ENCODE data around the gene ADD1.
"Not testable (repeated sequence)": the region's sequence is repeated elsewhere in the genome, so short reads cannot be mapped to it uniquely, and the experiment has no call there.

ADD1 gene

GRCh38 chr4:2958446-2958845 is 114.8 kb downstream of the ADD1 start:
- peaks cover 60% of the 10 kb centered on the region for H3K36me3 ChIP-seq (ENCODE audit: insufficient read depth, insufficient read length, low read length)
- H3K4me3 ChIP-seq (ENCODE audit: insufficient read length, low read depth) = no peak overlapping the region
- no peaks in the 10 kb centered on the region for H3K27me3 ChIP-seq (ENCODE audit: insufficient read depth, insufficient read length)
- TF ChIP-seq ZNF274 (IDR thresholded peaks at IDR 0.05; ENCODE audit: low read depth, low read length) = no peak
- no peak for TF ChIP-seq SUZ12 (IDR thresholded peaks at IDR 0.05; ENCODE audit: extremely low read depth, insufficient read depth, insufficient read length)
- no peak for TF ChIP-seq YY1 (IDR thresholded peaks at IDR 0.05; ENCODE audit: insufficient read depth, insufficient read length)
- peaks cover 35% of the 10 kb centered on the region for H3K9me3 ChIP-seq (ENCODE audit: insufficient read depth, low read length)
- H3K9ac ChIP-seq (ENCODE audit: insufficient read length, low read depth) = no peak overlapping the region
- no peak for DNase-seq (ENCODE audit: low read depth, low spot score)
- H3K4me1 ChIP-seq (ENCODE audit: insufficient read depth, insufficient read length) = no peaks in the 10 kb centered on the region

DNA sequence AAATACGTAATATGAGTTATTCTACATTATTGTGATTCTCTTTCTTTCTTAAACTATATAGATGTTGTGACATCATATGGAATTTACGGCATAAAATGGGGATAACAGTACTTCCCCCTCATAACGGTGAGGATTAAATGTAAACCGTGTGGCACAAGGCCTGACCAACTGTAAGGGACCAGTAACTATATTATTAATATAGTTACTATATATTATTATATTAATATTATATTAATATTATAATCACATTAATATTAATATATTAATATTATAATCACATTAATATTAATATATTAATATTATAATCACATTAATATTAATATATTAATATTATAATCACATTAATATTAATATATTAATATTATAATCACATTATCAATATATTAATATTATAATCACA is 116.8 kb downstream of the ADD1 start:
- not testable (repeated sequence) for H3K4me1 ChIP-seq (ENCODE audit: insufficient read depth, insufficient read length); H3K9ac ChIP-seq (ENCODE audit: insufficient read length, low read depth); DNase-seq (ENCODE audit: low read depth, low spot score); H3K4me3 ChIP-seq (ENCODE audit: insufficient read length, low read depth)
- Histone ChIP-seq H3K36me3 (ENCODE audit: insufficient read depth, insufficient read length, low read length) (peaks cover 46% of the 10 kb centered on the region), H3K9me3 (ENCODE audit: insufficient read depth, low read length) (peaks cover 24% of the 10 kb centered on the region), H3K27me3 (ENCODE audit: insufficient read depth, insufficient read length) (peaks cover 15% of the 10 kb centered on the region)

- no peak overlapping the region for H3K4me3 ChIP-seq (ENCODE audit: insufficient read length, low read depth)
- TF ChIP-seq ZNF274 (IDR thresholded peaks at IDR 0.05; ENCODE audit: low read depth, low read length) (no peak), SUZ12 (IDR thresholded peaks at IDR 0.05; ENCODE audit: extremely low read depth, insufficient read depth, insufficient read length) (no peak), YY1 (IDR thresholded peaks at IDR 0.05; ENCODE audit: insufficient read depth, insufficient read length) (no peak)
- H3K36me3 ChIP-seq (ENCODE audit: insufficient read depth, insufficient read length, low read length) = peaks cover 37% of the 10 kb centered on the region
- H3K9me3 ChIP-seq (ENCODE audit: insufficient read depth, low read length) = peaks cover 14% of the 10 kb centered on the region; the same call in 1 of the 2 replicates
- H3K9ac ChIP-seq (ENCODE audit: insufficient read length, low read depth) = peak overlapping the region; percentile 99
- peaks cover 15% of the 10 kb centered on the region for H3K27me3 ChIP-seq (ENCODE audit: insufficient read depth, insufficient read length)
- no peaks in the 10 kb centered on the region for H3K4me1 ChIP-seq (ENCODE audit: insufficient read depth, insufficient read length)
- no peak for DNase-seq (ENCODE audit: low read depth, low spot score)
Observed at GRCh38 chr4:2961421-2961810, 117.8 kb downstream of the ADD1 start.

DNA sequence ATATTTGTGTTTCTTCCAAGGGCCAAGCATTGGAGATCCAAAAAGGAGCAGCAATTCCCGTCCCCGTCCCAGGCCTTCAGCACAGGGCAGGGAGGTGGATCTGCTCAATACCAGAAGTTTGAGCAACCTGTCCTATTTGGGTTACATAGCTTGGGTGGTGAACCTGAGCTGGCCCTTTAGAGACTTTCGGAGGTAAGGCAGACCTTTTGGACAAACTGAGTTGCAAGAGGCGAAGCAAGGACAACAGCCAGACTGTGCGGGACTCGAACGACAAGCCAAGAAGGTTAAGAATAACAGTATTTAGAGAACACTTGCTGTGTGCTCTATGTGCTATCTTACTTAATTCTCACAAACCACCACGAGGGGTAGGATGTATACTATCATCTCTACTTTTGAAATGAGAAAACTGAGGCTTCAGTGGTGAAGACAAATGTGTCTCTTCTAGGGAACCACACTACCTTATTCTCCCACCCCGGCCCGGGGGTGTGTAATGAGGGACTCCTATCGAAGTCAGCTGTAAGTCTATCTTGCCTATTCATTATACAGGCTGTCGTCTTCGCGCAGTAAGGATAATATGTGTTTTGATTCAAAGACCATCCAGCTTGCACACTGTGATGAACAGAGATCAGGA is 118.3 kb downstream of the ADD1 start:
- TF ChIP-seq YY1 (IDR thresholded peaks at IDR 0.05; ENCODE audit: insufficient read depth, insufficient read length) (no peak), SUZ12 (IDR thresholded peaks at IDR 0.05; ENCODE audit: extremely low read depth, insufficient read depth, insufficient read length) (no peak), ZNF274 (IDR thresholded peaks at IDR 0.05; ENCODE audit: low read depth, low read length) (no peak)
- Histone ChIP-seq H3K9me3 (ENCODE audit: insufficient read depth, low read length) (peaks cover 9% of the 10 kb centered on the region; the same call in 1 of the 2 replicates), H3K27me3 (ENCODE audit: insufficient read depth, insufficient read length) (peaks cover 15% of the 10 kb centered on the region), H3K9ac (ENCODE audit: insufficient read length, low read depth) (peak overlapping the region; percentile 99), H3K4me1 (ENCODE audit: insufficient read depth, insufficient read length) (no peaks in the 10 kb centered on the region), H3K4me3 (ENCODE audit: insufficient read length, low read depth) (peak overlapping the region; percentile 97), H3K36me3 (ENCODE audit: insufficient read depth, insufficient read length, low read length) (peaks cover 32% of the 10 kb centered on the region)
- no peak for DNase-seq (ENCODE audit: low read depth, low spot score)

- H3K4me3 ChIP-seq (ENCODE audit: insufficient read length, low read depth) = peak overlapping the region; percentile 97
- TF ChIP-seq SUZ12 (IDR thresholded peaks at IDR 0.05; ENCODE audit: extremely low read depth, insufficient read depth, insufficient read length) (no peak), YY1 (IDR thresholded peaks at IDR 0.05; ENCODE audit: insufficient read depth, insufficient read length) (no peak), ZNF274 (IDR thresholded peaks at IDR 0.05; ENCODE audit: low read depth, low read length) (no peak)
- H3K27me3 ChIP-seq (ENCODE audit: insufficient read depth, insufficient read length) = peaks cover 15% of the 10 kb centered on the region
- H3K4me1 ChIP-seq (ENCODE audit: insufficient read depth, insufficient read length) = no peaks in the 10 kb centered on the region
- H3K36me3 ChIP-seq (ENCODE audit: insufficient read depth, insufficient read length, low read length) = peaks cover 25% of the 10 kb centered on the region
- H3K9me3 ChIP-seq (ENCODE audit: insufficient read depth, low read length) = peaks cover 1% of the 10 kb centered on the region; the same call in 1 of the 2 replicates
- peak; percentile 30 for DNase-seq (ENCODE audit: low read depth, low spot score)
- peak overlapping the region; percentile 99 for H3K9ac ChIP-seq (ENCODE audit: insufficient read length, low read depth)
Observed at GRCh38 chr4:2962614-2963174, 119.0 kb downstream of the ADD1 start.

GRCh38 chr4:2963175-2963965 is 119.7 kb downstream of the ADD1 start, which contains the start of the genes GRK4 and NOP14:
Gene GRK4 (plus strand): TSS chr4:2963571. CDS start chr4:2964071, 500 bp downstream.
Gene NOP14 (minus strand): TSS chr4:2963406. CDS start chr4:2963319, 87 bp downstream.
- Histone ChIP-seq H3K4me3 (ENCODE audit: insufficient read length, low read depth) (peak within 1 kb of the TSS; percentile 97), H3K4me1 (ENCODE audit: insufficient read depth, insufficient read length) (peaks cover under 1% of the 10 kb centered on the region), H3K36me3 (ENCODE audit: insufficient read depth, insufficient read length, low read length) (peaks cover 18% of the 10 kb centered on the region), H3K9me3 (ENCODE audit: insufficient read depth, low read length) (no peaks in the 10 kb centered on the region; the same call in 1 of the 2 replicates), H3K27me3 (ENCODE audit: insufficient read depth, insufficient read length) (peaks cover 15% of the 10 kb centered on the region), H3K9ac (ENCODE audit: insufficient read length, low read depth) (peak within 1 kb of the TSS; percentile 99)
- DNase-seq (ENCODE audit: low read depth, low spot score) = peak; percentile 97
- TF ChIP-seq SUZ12 (IDR thresholded peaks at IDR 0.05; ENCODE audit: extremely low read depth, insufficient read depth, insufficient read length) (no peak), YY1 (IDR thresholded peaks at IDR 0.05; ENCODE audit: insufficient read depth, insufficient read length) (no peak), ZNF274 (IDR thresholded peaks at IDR 0.05; ENCODE audit: low read depth, low read length) (no peak)

- peak overlapping the region; percentile 99 for H3K9ac ChIP-seq (ENCODE audit: insufficient read length, low read depth)
- no peaks in the 10 kb centered on the region for H3K9me3 ChIP-seq (ENCODE audit: insufficient read depth, low read length)
- peak overlapping the region; percentile 97 for H3K4me3 ChIP-seq (ENCODE audit: insufficient read length, low read depth)
- H3K36me3 ChIP-seq (ENCODE audit: insufficient read depth, insufficient read length, low read length) = peaks cover 12% of the 10 kb centered on the region
- peaks cover 15% of the 10 kb centered on the region for H3K27me3 ChIP-seq (ENCODE audit: insufficient read depth, insufficient read length)
- H3K4me1 ChIP-seq (ENCODE audit: insufficient read depth, insufficient read length) = peaks cover 4% of the 10 kb centered on the region
- TF ChIP-seq YY1 (IDR thresholded peaks at IDR 0.05; ENCODE audit: insufficient read depth, insufficient read length) = no peak
- TF ChIP-seq ZNF274 (IDR thresholded peaks at IDR 0.05; ENCODE audit: low read depth, low read length) = no peak
- TF ChIP-seq SUZ12 (IDR thresholded peaks at IDR 0.05; ENCODE audit: extremely low read depth, insufficient read depth, insufficient read length) = no peak
- no peak for DNase-seq (ENCODE audit: low read depth, low spot score)
Observed at GRCh38 chr4:2963966-2964471, 120.4 kb downstream of the ADD1 start.

Data from NT2/D1 (cell line).